GM19467 (cell line): ENCODE measurements around the gene ZNF76.

Experiments
- ATAC-seq: cut with Tn5 transposase; IDR thresholded peaks from one replicate; pipeline ENCODE4 v1.9.1; 2021; ENCODE audit warnings: mild to moderate bottlenecking, moderate library complexity; ENCODE audit not compliant: unreplicated experiment

ZNF76 gene

DNA sequence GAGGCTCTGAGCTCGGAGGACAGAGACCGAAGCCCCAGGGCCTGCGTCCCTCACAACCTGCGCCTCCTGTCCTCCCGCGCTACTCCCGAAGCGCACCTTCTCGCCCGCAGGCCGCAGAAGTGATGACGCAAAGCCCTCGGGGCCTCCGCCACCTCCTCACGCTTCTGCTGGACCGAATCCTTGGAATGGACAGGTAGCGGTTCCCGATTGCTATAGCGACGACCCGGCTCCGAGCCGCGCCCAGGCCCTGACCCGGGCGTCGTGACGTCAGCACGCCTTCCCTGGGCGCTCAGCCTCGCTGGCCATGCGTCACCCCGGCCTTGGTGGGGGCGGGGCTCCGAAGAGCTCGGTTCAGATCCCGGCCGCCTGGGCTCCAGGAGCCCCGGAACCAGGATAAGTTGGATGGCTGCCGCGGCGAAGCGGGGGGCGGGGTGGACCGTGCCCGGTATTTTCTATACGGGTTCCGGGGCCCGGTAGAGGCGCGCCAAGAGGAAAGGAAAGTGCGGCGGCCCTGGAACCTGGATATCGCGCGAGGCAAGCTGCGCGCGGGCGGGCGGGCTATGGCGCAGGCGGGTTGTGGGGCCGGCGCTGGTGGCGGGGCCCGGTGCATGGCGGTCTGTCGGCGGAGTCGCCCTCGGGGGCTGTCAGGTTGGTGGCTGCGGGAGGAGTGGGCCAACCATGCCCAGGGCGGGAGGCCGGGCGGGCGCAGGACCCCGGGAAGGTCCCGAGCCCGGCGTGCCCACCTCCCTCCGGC lies at the start of gene ZNF76:
TSS of gene ZNF76 (plus strand) at position 542 of the 754 bp plus-strand sequence. CDS start 21,417 bp downstream, outside the sequence.
- peak; percentile 80 for ATAC-seq

DNA sequence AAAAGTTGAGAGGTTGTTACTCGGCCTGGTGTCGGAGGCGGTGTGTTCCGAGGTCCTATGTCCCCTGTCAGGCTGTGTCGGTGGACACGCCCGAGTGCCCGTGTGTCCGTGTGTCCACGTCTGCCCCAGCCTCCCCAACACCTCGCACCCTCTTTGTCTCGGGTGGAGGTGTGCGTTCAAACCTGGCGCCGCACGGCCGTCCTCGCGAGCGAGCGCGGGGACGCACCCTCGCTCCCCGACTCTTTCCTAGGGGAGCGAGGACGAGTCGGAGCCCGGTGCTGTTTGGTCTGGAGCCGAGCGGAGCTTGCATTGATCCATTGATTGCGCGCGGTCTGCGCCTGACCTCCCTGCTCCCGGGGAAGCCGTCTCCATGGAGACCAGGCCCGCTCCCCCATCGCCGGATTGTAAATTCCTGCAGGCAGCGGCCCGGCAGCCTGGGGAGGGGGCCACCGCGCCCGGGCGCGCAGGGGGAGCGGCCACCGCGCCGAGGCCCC lies 46.2 kb upstream of the ZNF76 start:
- ATAC-seq = no peak

DNA sequence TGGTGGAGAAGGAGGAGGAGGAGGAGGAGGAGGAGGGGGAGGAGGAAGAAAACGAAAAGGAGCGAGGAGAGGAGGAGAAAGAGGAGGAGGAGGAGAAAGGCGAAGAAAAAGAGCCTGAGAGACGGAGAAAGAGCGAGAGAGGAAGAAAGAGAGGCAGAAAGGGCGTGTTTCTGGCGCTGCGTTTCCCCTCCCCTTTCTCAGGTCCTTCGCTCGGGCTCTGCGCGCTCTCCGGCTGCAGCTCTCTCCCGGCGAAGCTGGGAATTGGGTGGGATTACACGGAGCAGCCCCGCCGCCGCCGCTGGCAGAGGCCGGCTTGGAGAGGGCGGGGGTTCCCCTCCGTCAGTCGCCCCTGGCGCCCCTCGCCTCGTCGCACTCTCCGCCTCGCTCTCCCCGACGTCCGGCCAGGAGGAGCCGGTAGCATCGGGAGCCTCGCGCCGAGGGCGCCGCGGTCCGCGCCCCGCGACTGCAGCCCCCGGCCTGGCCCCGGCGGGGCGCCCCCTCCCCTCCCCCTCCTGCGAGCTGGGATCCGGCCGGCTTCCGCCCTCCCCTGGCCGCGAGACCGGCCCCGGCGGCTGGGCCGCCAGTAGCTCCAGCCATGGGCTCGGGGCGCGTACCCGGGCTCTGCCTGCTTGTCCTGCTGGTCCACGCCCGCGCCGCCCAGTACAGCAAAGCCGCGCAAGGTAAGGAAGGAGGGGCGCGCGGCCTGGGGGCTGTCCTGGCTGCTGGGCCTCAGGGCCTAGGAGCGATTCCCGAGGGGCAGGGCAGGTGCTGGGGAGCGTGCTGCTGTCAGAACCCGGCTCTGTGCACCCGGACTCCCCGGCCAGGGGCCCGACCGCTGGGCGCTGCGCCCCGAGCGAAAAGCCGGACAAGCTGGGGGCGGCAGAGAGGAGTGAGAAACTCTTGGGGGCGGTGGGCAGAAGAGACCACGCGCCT lies 45.4 kb upstream of the ZNF76 start, which contains the start of gene SCUBE3:
TSS of gene SCUBE3 (plus strand) at position 133 of the 933 bp plus-strand sequence. CDS start at position 596, 463 bp downstream.
- ATAC-seq = no peak

DNA sequence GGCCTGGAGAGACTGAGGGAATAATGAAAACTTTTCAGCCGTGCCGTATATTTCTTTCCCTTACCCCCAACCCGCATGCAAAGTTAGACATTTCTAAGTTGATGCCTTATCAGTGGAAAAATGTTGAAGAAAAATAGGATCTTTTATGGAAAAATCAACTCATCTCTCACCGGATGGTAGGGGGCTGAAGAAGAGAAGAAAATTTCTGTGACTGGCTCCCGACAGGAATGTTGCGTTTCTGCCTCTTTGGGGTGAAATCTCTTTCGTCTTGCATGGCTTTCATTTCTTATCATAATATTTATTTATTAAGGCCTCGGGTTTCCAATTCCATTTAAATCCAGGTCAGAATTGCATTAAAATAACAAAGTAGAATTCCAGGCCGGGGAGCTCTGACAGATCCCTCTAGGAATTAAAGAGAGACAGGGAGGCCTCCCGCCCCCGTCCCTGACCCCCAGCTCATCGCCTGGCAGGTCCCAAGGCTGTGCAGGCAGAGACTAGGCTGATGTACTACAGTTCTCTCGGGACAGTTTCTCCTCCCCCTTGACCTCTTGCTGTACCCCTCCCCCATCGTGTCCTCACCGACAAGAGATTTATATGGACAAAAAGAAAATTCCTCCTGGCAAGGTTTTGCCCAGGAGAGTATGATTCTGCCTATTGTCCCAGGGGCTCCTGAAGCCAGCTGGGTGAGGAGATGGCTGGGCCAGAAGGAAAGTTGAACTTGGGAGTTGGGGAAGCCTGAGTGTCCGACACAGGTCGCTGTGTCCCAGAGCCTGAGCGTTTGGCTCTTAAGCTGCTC lies 44.5 kb upstream of the ZNF76 start:
- no peak for ATAC-seq

- no peak for ATAC-seq
Measured at GRCh38 chr6:35215665-35216411, 43.7 kb upstream of the ZNF76 start.

GRCh38 chr6:35216412-35216732 lies 43.2 kb upstream of the ZNF76 start:
- no peak for ATAC-seq

GRCh38 chr6:35216851-35217811 lies 42.4 kb upstream of the ZNF76 start:
- no peak for ATAC-seq

GRCh38 chr6:35218021-35218420 lies 41.5 kb upstream of the ZNF76 start:
- ATAC-seq = no peak

GRCh38 chr6:35218456-35218855 lies 41.1 kb upstream of the ZNF76 start:
- ATAC-seq = no peak

DNA sequence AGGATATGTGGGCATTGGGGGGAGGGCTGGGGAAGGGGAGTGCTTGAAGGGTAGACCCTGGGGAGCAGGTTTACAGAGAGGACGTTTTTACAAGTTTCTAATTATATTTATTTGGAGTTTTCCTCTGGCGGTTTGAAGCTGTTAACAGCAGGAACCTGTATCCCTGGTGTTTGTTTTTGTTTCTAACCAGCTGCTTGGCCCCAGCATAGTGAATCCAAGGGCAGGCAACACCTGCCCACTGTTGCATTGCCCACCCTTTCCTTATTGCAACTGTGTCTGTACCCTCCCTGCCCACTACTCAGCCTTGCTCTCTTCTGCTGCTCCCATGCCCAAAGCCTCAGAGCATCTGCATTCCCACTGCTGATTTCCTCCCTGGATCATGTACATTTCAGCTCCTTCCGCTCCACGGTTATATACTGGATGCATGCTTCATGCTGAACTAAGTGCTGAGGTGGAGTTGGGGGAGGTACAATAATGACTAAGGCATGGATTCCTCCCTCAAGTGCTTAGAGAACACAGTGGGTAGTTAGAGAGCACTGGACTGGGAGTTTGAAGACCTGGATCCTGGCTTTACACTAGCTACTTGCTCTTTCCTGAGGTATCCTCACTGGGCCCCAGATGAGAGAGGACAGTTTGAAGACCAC lies 39.7 kb upstream of the ZNF76 start:
- no peak for ATAC-seq

DNA sequence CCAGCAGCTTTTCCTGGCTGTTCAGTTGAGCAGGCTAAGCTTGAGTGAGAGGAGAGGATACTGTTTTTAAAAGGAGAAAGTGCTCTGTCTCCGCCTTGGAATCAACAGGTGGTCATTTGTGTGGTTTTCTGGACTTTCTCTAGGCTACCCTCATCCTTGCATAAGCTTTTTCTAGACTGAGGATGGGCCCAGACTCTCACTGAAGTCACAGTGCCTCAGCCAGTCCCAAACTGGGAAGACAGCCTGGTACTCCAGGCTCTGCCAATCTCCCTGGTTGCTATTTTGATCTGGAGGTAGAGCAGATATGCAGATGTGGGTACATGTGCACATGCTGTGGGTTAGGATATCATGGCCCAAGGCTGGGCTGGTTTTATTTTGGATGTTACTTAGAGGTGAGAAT lies 38.8 kb upstream of the ZNF76 start:
- no peak for ATAC-seq

DNA sequence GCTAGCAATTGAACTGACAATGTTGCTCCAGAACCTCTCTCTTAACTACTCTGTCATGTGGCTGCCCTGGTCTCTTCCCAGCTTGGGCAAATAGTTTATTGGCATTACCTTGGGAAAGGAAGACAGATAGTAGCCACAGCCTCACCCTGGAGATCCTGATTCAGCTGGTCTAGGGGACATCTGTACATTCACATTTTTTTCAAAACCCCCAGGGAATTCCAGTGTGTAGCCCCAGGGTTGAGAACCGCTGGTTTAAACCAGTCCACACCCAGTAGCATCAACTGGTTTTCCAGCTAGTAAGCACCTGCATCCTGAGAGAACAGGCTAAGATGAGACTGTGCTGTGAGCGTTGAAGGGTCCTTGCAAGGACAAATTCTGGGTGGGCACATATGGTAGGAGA lies 36.1 kb upstream of the ZNF76 start:
- ATAC-seq = no peak

GRCh38 chr6:35224720-35225119 lies 34.8 kb upstream of the ZNF76 start:
- no peak for ATAC-seq

DNA sequence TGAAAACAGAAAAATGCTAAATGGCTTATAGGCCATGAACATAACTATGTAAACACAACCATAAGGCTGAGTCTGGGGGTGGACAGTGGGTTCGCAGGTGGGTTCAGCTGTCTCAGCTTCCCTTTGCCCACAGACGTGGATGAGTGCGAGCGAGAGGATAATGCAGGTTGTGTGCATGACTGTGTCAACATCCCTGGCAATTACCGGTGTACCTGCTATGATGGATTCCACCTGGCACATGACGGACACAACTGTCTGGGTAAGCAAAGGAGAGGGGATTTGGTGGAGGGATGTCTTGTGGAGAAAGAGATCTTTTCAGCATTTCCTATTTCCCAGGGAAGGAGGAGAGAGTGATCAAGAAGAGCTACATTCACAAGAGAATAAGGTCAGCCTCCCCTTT lies 31.1 kb upstream of the ZNF76 start:
- ATAC-seq = no peak

DNA sequence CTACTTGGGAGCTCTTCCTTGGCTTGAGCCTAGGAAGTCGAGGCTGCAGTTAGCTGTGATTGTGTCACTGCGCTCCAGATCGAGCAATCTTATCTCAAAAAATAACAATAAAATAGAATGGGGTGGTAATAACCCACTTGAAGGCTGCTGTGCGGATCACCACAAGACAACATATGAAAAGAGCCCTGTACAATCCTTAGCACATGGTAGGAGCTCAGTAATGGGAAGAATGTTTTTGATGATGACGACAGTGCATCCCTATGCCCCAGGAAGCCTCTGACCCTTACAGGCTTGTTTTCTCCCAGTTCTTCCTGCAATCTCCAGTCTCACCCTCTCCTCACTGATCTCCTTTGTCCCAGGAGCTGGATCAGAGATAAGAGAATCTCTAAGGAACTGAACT lies 30.2 kb upstream of the ZNF76 start:
- ATAC-seq = no peak

GRCh38 chr6:35230498-35230897 lies 29.0 kb upstream of the ZNF76 start:
- no peak for ATAC-seq

- ATAC-seq = no peak
Measured at GRCh38 chr6:35230950-35231349, 28.6 kb upstream of the ZNF76 start.

DNA sequence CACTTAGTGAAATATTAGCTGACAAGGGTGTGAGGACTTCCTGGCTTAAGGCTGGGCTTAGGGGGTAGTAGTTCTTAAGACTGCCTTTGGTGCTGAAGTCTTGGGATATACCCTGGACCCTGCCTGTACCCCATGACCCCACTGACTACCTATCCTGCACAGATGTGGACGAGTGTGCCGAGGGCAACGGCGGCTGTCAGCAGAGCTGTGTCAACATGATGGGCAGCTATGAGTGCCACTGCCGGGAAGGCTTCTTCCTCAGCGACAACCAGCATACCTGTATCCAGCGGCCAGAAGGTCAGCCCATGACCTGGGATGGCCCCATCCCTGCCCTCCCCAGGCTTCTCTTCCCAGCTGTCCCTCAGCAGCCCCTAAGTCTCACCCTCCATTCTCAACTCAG lies 28.0 kb upstream of the ZNF76 start:
- no peak for ATAC-seq

- ATAC-seq = no peak
Measured at GRCh38 chr6:35234901-35235300, 24.6 kb upstream of the ZNF76 start.
